Retinal pigment epithelial cell (primary cell): Measurements from ENCODE around the gene WNT7B.

Experiments
- DNase-seq: peaks from one replicate; pipeline ENCODE4 v3.0.0-alpha.2; 2010; ENCODE audit warnings: low read depth
- H3K4me3 ChIP-seq: 2 replicates; pipeline ENCODE4 v1.5.1; 2011; ENCODE audit warnings: mild to moderate bottlenecking, low read length, control low read depth, moderate library complexity
- TF ChIP-seq, protein P1 (sequence below): conservative IDR thresholded peaks from 2 replicates; pipeline ENCODE4 v1.5.1; 2011; ENCODE audit warnings: low read depth, low read length, control low read depth, inconsistent platforms

Gene WNT7B

DNA sequence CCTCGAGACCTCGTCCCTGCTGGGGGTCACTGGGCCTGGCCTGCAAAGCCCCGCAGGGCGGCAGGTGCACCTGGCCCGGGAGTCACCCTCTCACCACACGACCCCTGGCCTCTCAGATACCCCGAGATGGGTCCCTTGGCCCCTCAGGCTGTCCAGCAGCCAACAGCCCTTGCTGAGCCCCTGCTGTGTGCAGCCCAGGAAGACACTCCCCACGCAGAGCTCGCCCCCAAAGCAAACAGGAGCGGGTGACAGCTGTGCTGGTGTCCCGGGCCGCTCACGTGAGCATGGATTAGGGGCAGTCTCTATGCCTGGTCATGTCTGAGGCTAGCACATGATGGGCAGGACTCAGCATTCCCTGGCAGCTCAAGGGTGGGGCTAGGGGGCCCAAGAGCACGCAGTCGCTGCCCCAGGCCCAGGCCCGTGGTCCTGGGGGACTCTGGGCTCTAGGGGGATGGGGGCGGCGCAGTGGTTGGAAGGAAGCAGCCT is 31.3 kb downstream of the WNT7B start:
- peak; percentile 11 for DNase-seq
- H3K4me3 ChIP-seq: no peak overlapping the region
- TF ChIP-seq, protein P1, sequence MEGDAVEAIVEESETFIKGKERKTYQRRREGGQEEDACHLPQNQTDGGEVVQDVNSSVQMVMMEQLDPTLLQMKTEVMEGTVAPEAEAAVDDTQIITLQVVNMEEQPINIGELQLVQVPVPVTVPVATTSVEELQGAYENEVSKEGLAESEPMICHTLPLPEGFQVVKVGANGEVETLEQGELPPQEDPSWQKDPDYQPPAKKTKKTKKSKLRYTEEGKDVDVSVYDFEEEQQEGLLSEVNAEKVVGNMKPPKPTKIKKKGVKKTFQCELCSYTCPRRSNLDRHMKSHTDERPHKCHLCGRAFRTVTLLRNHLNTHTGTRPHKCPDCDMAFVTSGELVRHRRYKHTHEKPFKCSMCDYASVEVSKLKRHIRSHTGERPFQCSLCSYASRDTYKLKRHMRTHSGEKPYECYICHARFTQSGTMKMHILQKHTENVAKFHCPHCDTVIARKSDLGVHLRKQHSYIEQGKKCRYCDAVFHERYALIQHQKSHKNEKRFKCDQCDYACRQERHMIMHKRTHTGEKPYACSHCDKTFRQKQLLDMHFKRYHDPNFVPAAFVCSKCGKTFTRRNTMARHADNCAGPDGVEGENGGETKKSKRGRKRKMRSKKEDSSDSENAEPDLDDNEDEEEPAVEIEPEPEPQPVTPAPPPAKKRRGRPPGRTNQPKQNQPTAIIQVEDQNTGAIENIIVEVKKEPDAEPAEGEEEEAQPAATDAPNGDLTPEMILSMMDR: no peak

GRCh38 chr22:45942787-45943493 is 34.0 kb downstream of the WNT7B start:
- DNase-seq: no peak
- TF ChIP-seq, protein P1: no peak
- no peak overlapping the region for H3K4me3 ChIP-seq

GRCh38 chr22:45942344-45942743 is 34.6 kb downstream of the WNT7B start:
- TF ChIP-seq, protein P1: no peak
- no peak for DNase-seq
- no peak overlapping the region for H3K4me3 ChIP-seq

DNA sequence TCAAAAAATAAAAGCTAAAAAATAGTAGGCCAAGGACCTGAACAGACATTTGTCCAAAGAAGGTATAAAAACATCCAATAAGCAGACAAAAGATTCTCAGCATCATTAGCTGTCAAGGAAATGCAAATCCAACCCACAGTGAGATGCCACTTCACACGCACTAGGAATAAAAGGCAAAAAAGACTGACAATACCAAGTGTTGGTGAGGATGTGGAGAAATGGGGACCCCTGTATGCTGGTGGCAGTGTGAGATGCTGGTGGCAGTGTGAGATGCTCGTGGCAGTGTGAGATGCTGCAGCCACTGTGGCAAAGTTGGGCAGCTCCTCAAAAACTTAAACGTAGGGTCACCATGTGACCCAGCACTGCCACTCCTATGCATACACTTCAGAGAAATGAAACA is 38.0 kb downstream of the WNT7B start:
- H3K4me3 ChIP-seq: no peak overlapping the region
- TF ChIP-seq, protein P1: no peak
- no peak for DNase-seq

- TF ChIP-seq, protein P1: no peak
- H3K4me3 ChIP-seq: no peak overlapping the region
- no peak for DNase-seq
These were observed 39.0 kb downstream of the WNT7B start for GRCh38 chr22:45937960-45938359.

DNA sequence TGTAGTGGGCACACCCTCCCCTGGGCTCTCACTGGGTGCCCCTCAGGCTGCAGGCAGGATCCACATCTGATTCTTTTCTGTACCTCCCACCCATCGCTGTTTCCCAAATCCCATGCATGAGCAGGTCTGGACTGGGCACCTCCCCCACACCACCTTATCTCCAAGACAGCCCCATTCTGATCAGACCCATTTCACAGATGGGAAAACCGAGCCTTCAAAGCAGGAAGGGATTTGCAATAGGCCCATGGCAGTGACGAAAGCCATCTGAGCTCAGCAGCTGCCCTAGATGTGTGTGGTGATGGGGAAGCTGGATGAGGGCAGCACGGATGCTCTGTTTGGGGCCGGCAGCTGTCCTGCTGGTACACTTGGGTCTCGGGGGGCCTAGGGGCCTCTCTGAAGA is 41.4 kb downstream of the WNT7B start:
- DNase-seq: no peak
- H3K4me3 ChIP-seq: no peak overlapping the region
- TF ChIP-seq, protein P1: no peak

- DNase-seq: peak; percentile 75
- TF ChIP-seq, protein P1: no peak
- peak overlapping the region; percentile 19 for H3K4me3 ChIP-seq
These were observed 42.2 kb downstream of the WNT7B start for GRCh38 chr22:45934659-45935341.
